Measurements from ENCODE around the gene TRIM38. TPM values are rescaled to one million over a fixed set of nuclear protein-coding genes. Genes with fewer than 3 reads are reported as not detected.
A peak's percentile ranks its signal among the peaks of the same experiment; 100 is the strongest.

The TRIM38 gene
- total and polyA plus RNA-seq, 2 of the 13 experiments (the other 11 are each of a cell fraction or from before 2014, with no cell fraction given): 2.5 to 3.1 TPM

GRCh38 chr6:26025894-26026832 lies 63.6 kb downstream of the TRIM38 start (continued):
- TF ChIP-seq RAD51 (IDR thresholded peaks at IDR 0.05; ENCODE audit: borderline replicate concordance) (no peak), ZHX1 (CRISPR knock-in tag; IDR thresholded peaks at IDR 0.05; ENCODE audit: low read depth) (peak; percentile 85), MLX (CRISPR knock-in tag; IDR thresholded peaks at IDR 0.05) (no peak), ELF1 (CRISPR knock-in tag; IDR thresholded peaks at IDR 0.05) (peak; percentile 39; the same call in 1 of the 2 replicates), ZNF34 (CRISPR knock-in tag; IDR thresholded peaks at IDR 0.05; ENCODE audit: borderline replicate concordance) (no peak), SETDB1 (CRISPR knock-in tag; IDR thresholded peaks at IDR 0.05; ENCODE audit: borderline replicate concordance) (no peak), ZNF224 (CRISPR knock-in tag; IDR thresholded peaks at IDR 0.05) (0 out of 2 replicates have a peak, but pooled peaks have one; percentile 87), KDM4B (CRISPR knock-in tag; IDR thresholded peaks at IDR 0.05) (peak; percentile 63; the same call in 1 of the 2 replicates), CREBL2 (CRISPR knock-in tag; IDR thresholded peaks at IDR 0.05; ENCODE audit: borderline replicate concordance) (no peak), ZNF512B (CRISPR knock-in tag; IDR thresholded peaks at IDR 0.05; ENCODE audit: borderline replicate concordance) (no peak), MIXL1 (CRISPR knock-in tag; IDR thresholded peaks at IDR 0.05) (peak; percentile 40; the same call in 1 of the 2 replicates), AGO2 (optimal IDR thresholded peaks at IDR 0.05; ENCODE audit: low read depth, low read length) (no peak)
- TF ChIP-seq, protein P1, sequence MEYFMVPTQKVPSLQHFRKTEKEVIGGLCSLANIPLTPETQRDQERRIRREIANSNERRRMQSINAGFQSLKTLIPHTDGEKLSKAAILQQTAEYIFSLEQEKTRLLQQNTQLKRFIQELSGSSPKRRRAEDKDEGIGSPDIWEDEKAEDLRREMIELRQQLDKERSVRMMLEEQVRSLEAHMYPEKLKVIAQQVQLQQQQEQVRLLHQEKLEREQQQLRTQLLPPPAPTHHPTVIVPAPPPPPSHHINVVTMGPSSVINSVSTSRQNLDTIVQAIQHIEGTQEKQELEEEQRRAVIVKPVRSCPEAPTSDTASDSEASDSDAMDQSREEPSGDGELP (IDR thresholded peaks at IDR 0.05; ENCODE audit: borderline replicate concordance, low read depth): peak; percentile 43; the same call in 1 of the 2 replicates
- TF ChIP-seq, protein P2, sequence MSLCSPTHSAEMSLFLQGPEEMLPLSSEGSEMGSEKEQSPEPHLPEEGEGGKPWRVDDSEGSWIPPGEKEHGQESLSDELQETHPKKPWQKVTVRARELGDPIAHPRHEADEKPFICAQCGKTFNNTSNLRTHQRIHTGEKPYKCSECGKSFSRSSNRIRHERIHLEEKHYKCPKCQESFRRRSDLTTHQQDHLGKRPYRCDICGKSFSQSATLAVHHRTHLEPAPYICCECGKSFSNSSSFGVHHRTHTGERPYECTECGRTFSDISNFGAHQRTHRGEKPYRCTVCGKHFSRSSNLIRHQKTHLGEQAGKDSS (CRISPR knock-in tag; IDR thresholded peaks at IDR 0.05; ENCODE audit: borderline replicate concordance, low read depth): peak; percentile 36; the same call in 1 of the 2 replicates
